Endothelial cell of umbilical vein (primary cell): ENCODE results near the gene TOE1. TPM values are rescaled to one million over a fixed set of nuclear protein-coding genes. Genes with fewer than 3 reads are reported as not detected.

ENCODE experiments used
- BruUV-seq: library from RNA; stranded (reverse); fragments of 400-500 nt; replicated peaks from 2 replicates; lab custom pipeline; 2021; lab: Mats Ljungman, UMichigan
- CTCF ChIA-PET: fragments of 300-600, 350-600 bp; sonication (Branson Sonifier 250); formaldehyde crosslinking; loops from one replicate; lab custom pipeline; 2021; ENCODE audit warnings: antibody characterized with exemption, inconsistent platforms; lab: Charles Lee
- POLR2A ChIA-PET: fragments of 300-600, 350-600 bp; sonication (Branson Sonifier 250); formaldehyde crosslinking; loops from one replicate; lab custom pipeline; 2021; ENCODE audit warnings: antibody characterized with exemption, inconsistent platforms; lab: Charles Lee
- DNase-seq: peaks from one replicate; pipeline ENCODE4 v3.0.0-alpha.2; 2011; ENCODE audit warnings: low read depth, low spot score
- FAIRE-seq: peaks from 2 replicates; lab custom pipeline; 2011; peaks lifted over from hg19 to GRCh38; lab: Jason Lieb, UNC
- H2AFZ ChIP-seq: 2 replicates; pipeline ENCODE4 v1.6.0; 2012; ENCODE audit warnings: low read depth, low read length, control low read depth, inconsistent platforms
- H3K27ac ChIP-seq: 2 replicates; pipeline ENCODE4 v1.5.1; 2011; ENCODE audit warnings: low read depth, mild to moderate bottlenecking, control low read depth, low read length, moderate library complexity; ENCODE audit not compliant: insufficient read depth
- H3K27me3 ChIP-seq, 2 experiments: 2 replicates each; pipeline versions ENCODE4 v1.6.0 to v1.6.1; 2011; ENCODE audit warnings: low read length in 2 of 2, mixed read lengths in 1 of 2; ENCODE audit not compliant: control insufficient read depth in 2 of 2, insufficient read depth in 2 of 2
- H3K36me3 ChIP-seq, 2 experiments: 2 replicates in 1 of 2; 3 replicates in 1 of 2; pipeline ENCODE4 v1.5.1; 2011; ENCODE audit warnings: low read length in 2 of 2, mild to moderate bottlenecking in 1 of 2, moderate library complexity in 1 of 2; ENCODE audit not compliant: control insufficient read depth in 2 of 2, insufficient read depth in 2 of 2; ENCODE audit errors: extremely low read depth in 1 of 2
- H3K4me1 ChIP-seq: 3 replicates; pipeline ENCODE4 v1.5.1; 2011; ENCODE audit warnings: mild to moderate bottlenecking, low read length; ENCODE audit not compliant: control insufficient read depth, insufficient read depth; ENCODE audit errors: extremely low read depth
- H3K4me2 ChIP-seq: 2 replicates; pipeline ENCODE4 v1.6.1; 2011; ENCODE audit warnings: low read length, control low read depth, mixed read lengths; ENCODE audit not compliant: insufficient read depth
- H3K4me3 ChIP-seq, 3 experiments: fragments of 200-600 bp in 1 of 3; sonication (generic), shearing (Covaris generic) in 1 of 3; replicated peaks in 1 of 3; 2 replicates each; pipeline ENCODE4 v1.5.1; 2011 to 2016; ENCODE audit warnings: control low read depth in 3 of 3, low read length in 3 of 3, mild to moderate bottlenecking in 2 of 3, inconsistent platforms in 1 of 3, low read depth in 1 of 3, moderate library complexity in 1 of 3; ENCODE audit not compliant: insufficient read depth in 1 of 3
- H3K79me2 ChIP-seq: 2 replicates; pipeline ENCODE4 v1.6.0; 2012; ENCODE audit warnings: low read length, inconsistent platforms; ENCODE audit not compliant: control insufficient read depth, insufficient read depth
- H3K9ac ChIP-seq: replicated peaks from 2 replicates; pipeline ENCODE3; 2011; ENCODE audit warnings: low read length, control low read depth; ENCODE audit not compliant: insufficient read depth; ENCODE audit errors: extremely low read depth
- H3K9me1 ChIP-seq: replicated peaks from 3 replicates; pipeline ENCODE4 v1.6.0; 2011; ENCODE audit warnings: mild to moderate bottlenecking, low read length; ENCODE audit not compliant: control insufficient read depth, insufficient read depth; ENCODE audit errors: extremely low read depth
- H3K9me3 ChIP-seq: replicated peaks from 2 replicates; pipeline ENCODE4 v1.5.1; 2012; ENCODE audit warnings: low read length, inconsistent platforms; ENCODE audit not compliant: control insufficient read depth, insufficient read depth
- H4K20me1 ChIP-seq: replicated peaks from 2 replicates; pipeline ENCODE3; 2011; ENCODE audit warnings: mild to moderate bottlenecking, low read length; ENCODE audit not compliant: control insufficient read depth, insufficient read depth; ENCODE audit errors: extremely low read depth
- EZH2 ChIP-seq: IDR thresholded peaks from 2 replicates; pipeline ENCODE4 v1.6.1; 2012; ENCODE audit warnings: borderline replicate concordance, low read depth, mild to moderate bottlenecking, moderate library complexity, low read length, inconsistent platforms; ENCODE audit not compliant: severe bottlenecking
- FOS ChIP-seq: IDR thresholded peaks from 2 replicates; pipeline ENCODE4 v1.6.1; 2011; ENCODE audit warnings: mild to moderate bottlenecking, low read length, moderate library complexity, borderline replicate concordance; ENCODE audit not compliant: insufficient read depth
- JUN ChIP-seq: IDR thresholded peaks from 2 replicates; pipeline ENCODE4 v1.6.1; 2011; ENCODE audit warnings: borderline replicate concordance, low read depth; ENCODE audit not compliant: insufficient read length, insufficient read depth
- dilution Hi-C: fragments of 300-500 bp; cut with MboI; formaldehyde crosslinking; loops from one replicate; pipeline ENCODE4 v1.15.0; 2019; ENCODE audit warnings: low sequenced_read_pairs; ENCODE audit not compliant: extremely low pct_ligation_motif_present
- intact Hi-C: fragments of 100-400 bp; cut with micrococcal nuclease; formaldehyde crosslinking; loops from one replicate; pipeline ENCODE4 v1.10.0; 2022
- polyA plus RNA-seq, 4 experiments: library from polyadenylated mRNA; depleted of rRNA in 3 of 4; stranded (reverse) in 3 of 4; unstranded in 1 of 4; fragments of >200 nt; gene quantifications; 2 replicates each; pipeline versions ENCODE4 v1.2.1 to v1.2.3, GENCODE V29; 2011 to 2012; ENCODE audit warnings: missing spikeins in 1 of 4
- total RNA-seq: library from RNA; stranded (reverse); gene quantifications from 2 replicates; pipeline ENCODE4 v1.2.3, GENCODE V29; 2021

The TOE1 gene
- total and polyA plus RNA-seq, 2 donors (not counting 3 experiments of a cell fraction or from before 2014, with no cell fraction given), result 16.3 to 24.9 TPM

- DNase-seq (peak; percentile 47), FAIRE-seq (peak; percentile 42)
- Histone ChIP-seq H3K9me3 (no peaks in the 10 kb centered on the region), H3K79me2 (no peaks in the 10 kb centered on the region), H3K27ac (no peak overlapping the region), H3K4me3 (no peak overlapping the region), H3K4me2 (no peak overlapping the region), H3K36me3 (no peaks in the 10 kb centered on the region), H2AFZ (no peak overlapping the region), H3K9ac (no peak overlapping the region), H3K27me3 (no peaks in the 10 kb centered on the region), H3K9me1 (no peaks in the 10 kb centered on the region), H3K4me1 (peaks cover 7% of the 10 kb centered on the region), H4K20me1 (no peaks in the 10 kb centered on the region)
- dilution Hi-C loops (loop anchor here (25.0 kb wide), 1 partner anchor 132 kb away; the partner anchor contains the start of gene TESK2), intact Hi-C loops (no loop called here)
- no TSS peak for BruUV-seq
- ChIA-PET POLR2A (interaction anchor here (0.7 to 1.3 kb wide), 2 partner anchors 15 to 135 kb away, joined by 3 read pairs; partner anchors contain the start of genes MUTYH, TESK2 and TOE1), CTCF (interaction anchor here (0.8 to 15.5 kb wide), 5 partner anchors 9 to 341 kb away, joined by 3 to 457 read pairs (median 3); partner anchors contain the start of gene TESK2)
- TF ChIP-seq FOS (peak; percentile 15), EZH2 (no peak)
These were observed 15.7 kb downstream of the TOE1 start for GRCh38 chr1:45355683-45356082.

- intact Hi-C loops (no loop called here), dilution Hi-C loops (loop anchor here (25.0 kb wide), 1 partner anchor 131 kb away; the partner anchor contains the start of gene TESK2)
- Histone ChIP-seq H2AFZ (no peak overlapping the region), H3K27me3 (no peaks in the 10 kb centered on the region), H3K9me3 (no peaks in the 10 kb centered on the region), H4K20me1 (no peaks in the 10 kb centered on the region), H3K4me3 (no peak overlapping the region), H3K4me1 (peaks cover 7% of the 10 kb centered on the region), H3K36me3 (no peaks in the 10 kb centered on the region), H3K9me1 (no peaks in the 10 kb centered on the region), H3K4me2 (no peak overlapping the region), H3K9ac (no peak overlapping the region), H3K79me2 (no peaks in the 10 kb centered on the region), H3K27ac (no peak overlapping the region)
- no peak for DNase-seq
- POLR2A ChIA-PET, result interaction anchor here (0.7 to 1.3 kb wide), 3 partner anchors 135 to 166 kb away, joined by 3 to 6 read pairs (median 3); partner anchors contain the start of genes PRDX1 and TESK2
- no peak for FAIRE-seq
- CTCF ChIA-PET, result interaction anchor here (1.3 to 15.5 kb wide), 4 partner anchors 9 to 342 kb away, joined by 3 to 457 read pairs (median 10); partner anchors contain the start of gene TESK2
- BruUV-seq, result no TSS peak
- TF ChIP-seq EZH2 (no peak), JUN (peak; percentile 10)
These were observed 16.2 kb downstream of the TOE1 start for GRCh38 chr1:45356186-45356585.
